ENCODE results near the gene NKIRAS1. TPM values are rescaled to one million over a fixed set of nuclear protein-coding genes. Genes with fewer than 3 reads are reported as not detected.
"Not testable (repeated sequence)": the region's sequence is repeated elsewhere in the genome, so short reads cannot be mapped to it uniquely, and the experiment has no call there.

The NKIRAS1 gene
- total RNA-seq, 2 experiments from 2014 or later: 2.4 to 3.1 TPM

- H3K4me3 Mint-ChIP-seq: no peak overlapping the region
- CTCF ChIA-PET: no interaction called here
- H3K9me3 Mint-ChIP-seq: no peaks in the 10 kb centered on the region
- H3K27ac Mint-ChIP-seq: no peak overlapping the region
- no peaks in the 10 kb centered on the region for H3K27me3 Mint-ChIP-seq (ENCODE audit: low read depth)
- peaks cover 58% of the 10 kb centered on the region for H3K4me1 Mint-ChIP-seq (ENCODE audit: low read depth)
- intact Hi-C loops (cut with micrococcal nuclease): loop anchor here (10.0 kb wide), 1 partner anchor 937 kb away; no protein-coding TSS in a partner anchor
- peaks cover 5% of the 10 kb centered on the region for H3K36me3 Mint-ChIP-seq (ENCODE audit: low read depth)
- DNase-seq: no peak
These were observed 55.1 kb downstream of the NKIRAS1 start for GRCh38 chr3:23861689-23862088.

GRCh38 chr3:23859839-23860382 is 56.9 kb downstream of the NKIRAS1 start:
- peaks cover 5% of the 10 kb centered on the region for H3K36me3 Mint-ChIP-seq (ENCODE audit: low read depth)
- H3K27ac Mint-ChIP-seq: no peak overlapping the region
- no peaks in the 10 kb centered on the region for H3K9me3 Mint-ChIP-seq
- H3K4me1 Mint-ChIP-seq (ENCODE audit: low read depth): peaks cover 54% of the 10 kb centered on the region
- DNase-seq: no peak
- H3K27me3 Mint-ChIP-seq (ENCODE audit: low read depth): no peaks in the 10 kb centered on the region
- CTCF ChIA-PET: no interaction called here
- no peak overlapping the region for H3K4me3 Mint-ChIP-seq
- intact Hi-C loops (cut with micrococcal nuclease): loop anchor here (10.0 kb wide), 1 partner anchor 935 kb away; no protein-coding TSS in a partner anchor

GRCh38 chr3:23859012-23859743 is 57.6 kb downstream of the NKIRAS1 start:
- no peak overlapping the region for H3K4me3 Mint-ChIP-seq
- H3K9me3 Mint-ChIP-seq: no peaks in the 10 kb centered on the region
- H3K4me1 Mint-ChIP-seq (ENCODE audit: low read depth): peaks cover 53% of the 10 kb centered on the region
- CTCF ChIA-PET: interaction anchor here (0.6 kb wide), 1 partner anchor 30 kb away, joined by 3 read pairs; no protein-coding TSS in a partner anchor
- intact Hi-C loops (cut with micrococcal nuclease): no loop called here
- H3K36me3 Mint-ChIP-seq (ENCODE audit: low read depth): peaks cover 5% of the 10 kb centered on the region
- DNase-seq: no peak
- H3K27ac Mint-ChIP-seq: no peak overlapping the region
- H3K27me3 Mint-ChIP-seq (ENCODE audit: low read depth): no peaks in the 10 kb centered on the region

- no peak overlapping the region for H3K27ac Mint-ChIP-seq
- peaks cover 6% of the 10 kb centered on the region for H3K9me3 Mint-ChIP-seq
- intact Hi-C loops (cut with micrococcal nuclease): no loop called here
- no peak overlapping the region for H3K4me3 Mint-ChIP-seq
- H3K27me3 Mint-ChIP-seq (ENCODE audit: low read depth): no peaks in the 10 kb centered on the region
- CTCF ChIA-PET: no interaction called here
- H3K36me3 Mint-ChIP-seq (ENCODE audit: low read depth): peaks cover 21% of the 10 kb centered on the region
- peaks cover 50% of the 10 kb centered on the region for H3K4me1 Mint-ChIP-seq (ENCODE audit: low read depth)
- DNase-seq: no peak
These were observed 60.5 kb downstream of the NKIRAS1 start for GRCh38 chr3:23856286-23856685.

- H3K9me3 Mint-ChIP-seq; H3K27me3 Mint-ChIP-seq (ENCODE audit: low read depth); CTCF ChIA-PET; intact Hi-C loops (cut with micrococcal nuclease); H3K27ac Mint-ChIP-seq; DNase-seq; H3K4me3 Mint-ChIP-seq: not testable (repeated sequence)
- peaks cover 11% of the 10 kb centered on the region for H3K4me1 Mint-ChIP-seq (ENCODE audit: low read depth)
- H3K36me3 Mint-ChIP-seq (ENCODE audit: low read depth): peaks cover 29% of the 10 kb centered on the region
These were observed 67.3 kb downstream of the NKIRAS1 start for GRCh38 chr3:23849462-23849861.

- peaks cover 4% of the 10 kb centered on the region for H3K9me3 Mint-ChIP-seq
- intact Hi-C loops (cut with micrococcal nuclease): no loop called here
- no peak overlapping the region for H3K27ac Mint-ChIP-seq
- no peak overlapping the region for H3K4me3 Mint-ChIP-seq
- CTCF ChIA-PET: no interaction called here
- H3K4me1 Mint-ChIP-seq (ENCODE audit: low read depth): peaks cover 24% of the 10 kb centered on the region
- H3K36me3 Mint-ChIP-seq (ENCODE audit: low read depth): peaks cover 6% of the 10 kb centered on the region
- DNase-seq: no peak
- no peaks in the 10 kb centered on the region for H3K27me3 Mint-ChIP-seq (ENCODE audit: low read depth)
These were observed 71.2 kb downstream of the NKIRAS1 start for GRCh38 chr3:23845326-23846216.

GRCh38 chr3:23843869-23844268 is 72.9 kb downstream of the NKIRAS1 start:
- Mint-ChIP-seq H3K4me3 (no peak overlapping the region), H3K9me3 (no peaks in the 10 kb centered on the region), H3K4me1 (ENCODE audit: low read depth) (peaks cover 34% of the 10 kb centered on the region), H3K27ac (no peak overlapping the region), H3K36me3 (ENCODE audit: low read depth) (peaks cover 2% of the 10 kb centered on the region), H3K27me3 (ENCODE audit: low read depth) (no peaks in the 10 kb centered on the region)
- CTCF ChIA-PET: interaction anchor here (0.6 to 1.6 kb wide), 2 partner anchors 10 to 22 kb away, joined by 3 to 5 read pairs; no protein-coding TSS in a partner anchor
- intact Hi-C loops (cut with micrococcal nuclease): no loop called here
- no peak for DNase-seq

Other genes starting within 250 kb of the NKIRAS1 start
- 10 to 100 TPM; 66.0 to 66.6 TPM for gene UBE2E1, start 111.0 kb downstream of the NKIRAS1 start, total RNA-seq
- gene RPL15, start 142 bp upstream of the NKIRAS1 start, total RNA-seq: 1,000 to 10,000 TPM; 2,861 to 2,959 TPM
- 1 to 10 TPM; 6.0 to 7.0 TPM for gene NR1D2, start 28.3 kb upstream of the NKIRAS1 start, total RNA-seq

All from activated naive CD4-positive, alpha-beta T cell treated with anti-CD3 and anti-CD28 coated beads for 36 hours (primary cell).